Measurements from ENCODE around the gene RARRES1. TPM values are rescaled to one million over a fixed set of nuclear protein-coding genes. Genes with fewer than 3 reads are reported as not detected.
"Not testable (repeated sequence)": the region's sequence is repeated elsewhere in the genome, so short reads cannot be mapped to it uniquely, and the experiment has no call there.

The RARRES1 gene
- total and polyA plus RNA-seq, 2 experiments from 2014 or later = 36.9 to 73.1 TPM

GRCh38 chr3:158700559-158700958 is 31.7 kb downstream of the RARRES1 start:
- DNase-seq (ENCODE audit: low spot score) = no peak
- Histone ChIP-seq H3K27me3 (no peaks in the 10 kb centered on the region), H4K20me1 (ENCODE audit: insufficient read depth, poor library complexity, severe bottlenecking) (no peaks in the 10 kb centered on the region), H3K36me3 (replicated peaks; ENCODE audit: insufficient read depth, low read depth) (no peaks in the 10 kb centered on the region), H3K4me3 (no peak overlapping the region), H2AFZ (no peak overlapping the region), H3K9me2 (replicated peaks; ENCODE audit: insufficient read depth) (no peaks in the 10 kb centered on the region), H3K27ac (no peak overlapping the region), H3K9me3 (ENCODE audit: low read depth) (no peaks in the 10 kb centered on the region), H3K4me2 (no peak overlapping the region), H3K4me1 (ENCODE audit: insufficient read depth) (no peaks in the 10 kb centered on the region), H3K79me2 (no peaks in the 10 kb centered on the region)
- TF ChIP-seq EZH2phosphoT487 (IDR thresholded peaks at IDR 0.05; ENCODE audit: low read depth, severe bottlenecking, unreplicated experiment) = no peak

GRCh38 chr3:158696618-158697017 is 35.6 kb downstream of the RARRES1 start:
- no peak overlapping the region for H2AFZ ChIP-seq
- 44% methylated on average over 2 of the region's 2 CpGs for WGBS (ENCODE audit: low lambda C conversion rate, missing lambda C conversion rate)

GRCh38 chr3:158693866-158694456 is 38.3 kb downstream of the RARRES1 start:
- H3K36me3 ChIP-seq (replicated peaks; ENCODE audit: insufficient read depth, low read depth); H4K20me1 ChIP-seq (ENCODE audit: insufficient read depth, poor library complexity, severe bottlenecking); H3K4me1 ChIP-seq (ENCODE audit: insufficient read depth); DNase-seq (ENCODE audit: low spot score); H3K9me3 ChIP-seq (ENCODE audit: low read depth); H3K4me2 ChIP-seq; H2AFZ ChIP-seq; H3K4me3 ChIP-seq; H3K27ac ChIP-seq; H3K9me2 ChIP-seq (replicated peaks; ENCODE audit: insufficient read depth); H3K79me2 ChIP-seq; H3K27me3 ChIP-seq: not testable (repeated sequence)
- 61% methylated on average over 3 of the region's 3 CpGs for WGBS (ENCODE audit: low lambda C conversion rate, missing lambda C conversion rate)

More at GRCh38 chr3:158696618-158697017, 35.6 kb downstream of the RARRES1 start:
- Histone ChIP-seq H3K4me1 (ENCODE audit: insufficient read depth) (no peaks in the 10 kb centered on the region), H3K4me2 (no peak overlapping the region), H3K9me2 (replicated peaks; ENCODE audit: insufficient read depth) (no peaks in the 10 kb centered on the region), H3K9me3 (ENCODE audit: low read depth) (no peaks in the 10 kb centered on the region), H3K27ac (no peak overlapping the region), H3K36me3 (replicated peaks; ENCODE audit: insufficient read depth, low read depth) (no peaks in the 10 kb centered on the region), H4K20me1 (ENCODE audit: insufficient read depth, poor library complexity, severe bottlenecking) (no peaks in the 10 kb centered on the region), H3K27me3 (no peaks in the 10 kb centered on the region), H3K79me2 (no peaks in the 10 kb centered on the region), H3K4me3 (no peak overlapping the region)
- TF ChIP-seq EZH2phosphoT487 (IDR thresholded peaks at IDR 0.05; ENCODE audit: low read depth, severe bottlenecking, unreplicated experiment) (no peak), CTCF (IDR thresholded peaks at IDR 0.05; ENCODE audit: poor library complexity) (no peak), EZH2 (IDR thresholded peaks at IDR 0.05; ENCODE audit: borderline replicate concordance) (no peak)
- DNase-seq (ENCODE audit: low spot score) = no peak

- H3K4me1 ChIP-seq (ENCODE audit: insufficient read depth) = no peaks in the 10 kb centered on the region
Measured at GRCh38 chr3:158685159-158685558, 47.1 kb downstream of the RARRES1 start.

More at GRCh38 chr3:158685159-158685558, 47.1 kb downstream of the RARRES1 start:
- Histone ChIP-seq H2AFZ (no peak overlapping the region), H3K36me3 (replicated peaks; ENCODE audit: insufficient read depth, low read depth) (no peaks in the 10 kb centered on the region), H3K9me3 (ENCODE audit: low read depth) (no peaks in the 10 kb centered on the region), H3K9me2 (replicated peaks; ENCODE audit: insufficient read depth) (no peaks in the 10 kb centered on the region), H3K27ac (no peak overlapping the region), H4K20me1 (ENCODE audit: insufficient read depth, poor library complexity, severe bottlenecking) (no peaks in the 10 kb centered on the region), H3K4me3 (no peak overlapping the region), H3K79me2 (no peaks in the 10 kb centered on the region), H3K27me3 (no peaks in the 10 kb centered on the region), H3K4me2 (no peak overlapping the region)
- WGBS (ENCODE audit: low lambda C conversion rate, missing lambda C conversion rate) = 88% methylated on average over 2 of the region's 2 CpGs
- TF ChIP-seq EZH2phosphoT487 (IDR thresholded peaks at IDR 0.05; ENCODE audit: low read depth, severe bottlenecking, unreplicated experiment) (no peak), CTCF (IDR thresholded peaks at IDR 0.05; ENCODE audit: poor library complexity) (no peak), EZH2 (IDR thresholded peaks at IDR 0.05; ENCODE audit: borderline replicate concordance) (no peak)
- no peak for DNase-seq (ENCODE audit: low spot score)

Data from hepatocyte (in vitro differentiated cells).